K562 (cell line): Measurements from ENCODE around the gene MCC. TPM values are rescaled to one million over a fixed set of nuclear protein-coding genes. Genes with fewer than 3 reads are reported as not detected.

Experiments used
- ATAC-seq: fragments of 200-7000 bp; cut with Tn5 transposase; 3 replicates; pipeline ENCODE4 v1.9.1; 2020; ENCODE audit warnings: moderate library complexity
- BruUV-seq: library from RNA; stranded (reverse); fragments of 400-500 nt; replicated peaks from 2 replicates; lab custom pipeline; 2021; lab: Mats Ljungman, UMichigan
- CTCF ChIA-PET: fragments of 300-600 bp; formaldehyde crosslinking; extraction: SDS; loops from one replicate; lab custom pipeline; 2021; ENCODE audit warnings: low intra/inter-chr PET ratio; lab: Yijun Ruan, JAX
- POLR2A ChIA-PET: fragments of 300-600, 350-650 bp; sonication (Branson Sonifier 250); formaldehyde crosslinking; extraction: SDS; loops from one replicate; lab custom pipeline; 2021; ENCODE audit warnings: antibody characterized with exemption, inconsistent platforms; lab: Yijun Ruan, JAX
- DNase-seq, 4 experiments: peaks; one replicate each; pipeline versions ENCODE4 v3.0.0 to v3.0.0-alpha.2; 2011 to 2018; ENCODE audit warnings: low spot score in 3 of 4, mixed read lengths in 3 of 4; ENCODE audit errors: extremely low read depth in 1 of 4
- FAIRE-seq: peaks from 2 replicates; lab custom pipeline; 2011; peaks lifted over from hg19 to GRCh38; lab: Jason Lieb, UNC
- H2AFZ ChIP-seq: 2 replicates; pipeline ENCODE4 v1.6.0; 2011; ENCODE audit warnings: low read depth, low read length, control low read depth, inconsistent platforms
- H3K27ac ChIP-seq: fragments of 200-600 bp; 3 replicates; pipeline ENCODE4 v1.8.0; 2011; ENCODE audit warnings: low read depth, mild to moderate bottlenecking, control low read depth, inconsistent platforms, low read length, moderate library complexity, mixed read lengths; ENCODE audit errors: extremely low read depth
- H3K27me3 ChIP-seq, 2 experiments: fragments of 300-600 bp in 1 of 2; 2 replicates in 1 of 2; 3 replicates in 1 of 2; pipeline versions ENCODE4 v1.6.0 to v1.8.0; 2011; ENCODE audit warnings: inconsistent platforms in 2 of 2, low read length in 2 of 2, mild to moderate bottlenecking in 1 of 2, mixed read lengths in 1 of 2, moderate library complexity in 1 of 2; ENCODE audit not compliant: control insufficient read depth in 2 of 2, insufficient read depth in 2 of 2
- H3K36me3 ChIP-seq: fragments of 300-600 bp; 3 replicates; pipeline ENCODE4 v1.8.0; 2011; ENCODE audit warnings: mild to moderate bottlenecking, low read length, inconsistent platforms; ENCODE audit not compliant: control insufficient read depth, insufficient read depth
- H3K4me1 ChIP-seq, 2 experiments: fragments of 200-600 bp in 1 of 2; replicated peaks in 1 of 2; 2 replicates in 1 of 2; 3 replicates in 1 of 2; pipeline versions ENCODE4 v1.5.1 to v1.8.0; 2011; ENCODE audit warnings: inconsistent platforms in 2 of 2, low read length in 2 of 2, mild to moderate bottlenecking in 1 of 2, mixed read lengths in 1 of 2, moderate library complexity in 1 of 2; ENCODE audit not compliant: control insufficient read depth in 2 of 2, insufficient read depth in 2 of 2
- H3K4me2 ChIP-seq: 2 replicates; pipeline ENCODE4 v1.6.1; 2011; ENCODE audit warnings: low read length, control low read depth, inconsistent platforms, mixed read lengths; ENCODE audit not compliant: insufficient read depth
- H3K4me3 ChIP-seq: fragments of 200-600 bp; sonication (generic), shearing (Covaris generic); 2 replicates; pipeline ENCODE4 v1.5.1; 2016; ENCODE audit warnings: control low read depth, inconsistent platforms
- H3K79me2 ChIP-seq: fragments of 200-600 bp; 3 replicates; pipeline ENCODE4 v1.8.0; 2011; ENCODE audit warnings: low read length, inconsistent platforms; ENCODE audit not compliant: control insufficient read depth, insufficient read depth
- H3K9ac ChIP-seq, 2 experiments: 2 replicates each; pipeline versions ENCODE4 v1.6.0 to v1.6.1; 2011; ENCODE audit warnings: low read depth in 2 of 2, low read length in 2 of 2, control low read depth in 1 of 2, inconsistent platforms in 1 of 2, mild to moderate bottlenecking in 1 of 2, mixed read lengths in 1 of 2; ENCODE audit not compliant: insufficient read depth in 1 of 2
- H3K9me1 ChIP-seq: one replicate; pipeline ENCODE4 v1.6.0; 2011; ENCODE audit warnings: inconsistent platforms, mild to moderate bottlenecking, low read length, moderate library complexity; ENCODE audit not compliant: control insufficient read depth, insufficient read depth
- H3K9me3 ChIP-seq: replicated peaks from 2 replicates; pipeline ENCODE4 v1.5.1; 2011; ENCODE audit warnings: low read depth, low read length, inconsistent platforms; ENCODE audit not compliant: control insufficient read depth, insufficient read depth
- H4K20me1 ChIP-seq: replicated peaks from 2 replicates; pipeline ENCODE4 v1.6.1; 2011; ENCODE audit warnings: low read length, inconsistent platforms, mixed read lengths; ENCODE audit not compliant: control insufficient read depth, insufficient read depth
- BDP1 ChIP-seq: IDR thresholded peaks from 3 replicates; pipeline ENCODE4 v1.6.1; 2011; ENCODE audit not compliant: insufficient read length, insufficient read depth
- CCAR2 ChIP-seq: fragments of 200-400 bp; formaldehyde crosslinking; IDR thresholded peaks from 2 replicates; pipeline ENCODE4 v1.6.1; 2017; ENCODE audit warnings: mild to moderate bottlenecking, low read depth, low read length
- CCNT2 ChIP-seq: IDR thresholded peaks from 2 replicates; pipeline ENCODE4 v1.6.1; 2011; ENCODE audit warnings: borderline replicate concordance, low read depth, mild to moderate bottlenecking, moderate library complexity, mixed read lengths, low read length; ENCODE audit not compliant: insufficient read length; ENCODE audit errors: extremely low read depth
- GABPB2 ChIP-seq: fragments of 250-450 bp; sonication (Bioruptor Pico); conservative IDR thresholded peaks from 2 replicates; pipeline ENCODE4 v1.5.1; 2021; ENCODE audit warnings: mild to moderate bottlenecking
- NR3C1 ChIP-seq: sonication (generic); formaldehyde crosslinking; IDR thresholded peaks from 2 replicates; pipeline ENCODE4 v1.8.1; 2022; ENCODE audit warnings: missing genetic modification reagents
- SMAD3 ChIP-seq: fragments of 450-650 bp; formaldehyde crosslinking; conservative IDR thresholded peaks from 2 replicates; pipeline ENCODE4 v1.4.0; 2020; ENCODE audit warnings: mild to moderate bottlenecking
- YBX1 ChIP-seq: fragments of 450-650 bp; IDR thresholded peaks from 2 replicates; pipeline ENCODE4 v1.7.1; 2016; ENCODE audit warnings: mild to moderate bottlenecking
- ZNF316 ChIP-seq: fragments of 450-650 bp; IDR thresholded peaks from 2 replicates; pipeline ENCODE4 v1.6.1; 2016
- ZNF766 ChIP-seq: fragments of 200-800 bp; sonication (Bioruptor generic); conservative IDR thresholded peaks from 2 replicates; pipeline ENCODE4 v1.6.1; 2016; ENCODE audit warnings: missing genetic modification characterization, missing compliant biosample characterization
- ZNF77 ChIP-seq: fragments of 250-450 bp; sonication (Bioruptor Pico); IDR thresholded peaks from 2 replicates; pipeline ENCODE4 v1.5.0; 2020
- WGBS: fragments of 100-300 bp; shearing (Covaris generic); methylation state at CpG from one replicate; pipeline ENCODE4 v1.1.6; 2016; ENCODE audit warnings: low coverage, mixed read lengths; ENCODE audit not compliant: insufficient coverage; ENCODE audit errors: missing lambda C conversion rate; 5-methylcytosine and 5-hydroxymethylcytosine counted together
- in situ Hi-C: fragments of 300-500 bp; cut with MboI; formaldehyde crosslinking; loops from 4 replicates; pipeline ENCODE4 v1.15.0; 2018; ENCODE audit warnings: inconsistent platforms, mixed read lengths
- intact Hi-C: fragments of 100-400 bp; cut with micrococcal nuclease; formaldehyde crosslinking; loops from 2 replicates; pipeline ENCODE4 v1.14.2; 2022
- polyA plus RNA-seq, 8 experiments: library from polyadenylated mRNA; depleted of rRNA in 4 of 8; stranded (reverse) in 5 of 8; unstranded in 3 of 8; fragments of >200 nt; fragmentation: Nextera tagmentation in 2 of 8; fragmentation: Illumina TruSeq in 1 of 8; extraction: Ambion mirVana in 2 of 8; extraction: Trizol in 1 of 8; gene quantifications; 2 replicates each; pipeline versions ENCODE4 v1.2.1 to v1.2.3, GENCODE V29; 2011 to 2014; ENCODE audit warnings: inconsistent platforms in 1 of 8, missing spikeins in 1 of 8
- total RNA-seq, 7 experiments: library from RNA; depleted of rRNA in 6 of 7; stranded (reverse); fragments of >200 nt in 6 of 7; fragmentation: Illumina TruSeq in 2 of 7; extraction: Trizol in 2 of 7; gene quantifications; 2 replicates each; pipeline versions ENCODE4 v1.2.1 to v1.2.3, GENCODE V29; 2011 to 2021; ENCODE audit warnings: low replicate concordance in 1 of 7
- TF ChIP-seq, protein P1 (sequence below): fragments of 450-650 bp; IDR thresholded peaks from 2 replicates; pipeline ENCODE4 v1.6.1; 2018; ENCODE audit not compliant: partially characterized antibody
- TF ChIP-seq, protein P2 (sequence below): fragments of 450-650 bp; IDR thresholded peaks from 2 replicates; pipeline ENCODE4 v1.6.1; 2014; ENCODE audit warnings: low read depth, mild to moderate bottlenecking, moderate library complexity, borderline replicate concordance
- TF ChIP-seq, protein P3 (sequence below): fragments of 250-450 bp; sonication (Bioruptor Pico); IDR thresholded peaks from 2 replicates; pipeline ENCODE4 v1.5.0; 2021
- TF ChIP-seq, protein P4 (sequence below): fragments of 250-450 bp; sonication (Bioruptor Pico); IDR thresholded peaks from 2 replicates; pipeline ENCODE4 v1.8.0; 2022; ENCODE audit warnings: moderate library complexity, mild to moderate bottlenecking, inconsistent platforms

Gene MCC
- total and polyA plus RNA-seq, 9 of the 15 experiments (the other 6 are each of a cell fraction or from before 2014, with no cell fraction given) = 0.04 to 0.24 (median 0.06) TPM; not detected in 1

DNA sequence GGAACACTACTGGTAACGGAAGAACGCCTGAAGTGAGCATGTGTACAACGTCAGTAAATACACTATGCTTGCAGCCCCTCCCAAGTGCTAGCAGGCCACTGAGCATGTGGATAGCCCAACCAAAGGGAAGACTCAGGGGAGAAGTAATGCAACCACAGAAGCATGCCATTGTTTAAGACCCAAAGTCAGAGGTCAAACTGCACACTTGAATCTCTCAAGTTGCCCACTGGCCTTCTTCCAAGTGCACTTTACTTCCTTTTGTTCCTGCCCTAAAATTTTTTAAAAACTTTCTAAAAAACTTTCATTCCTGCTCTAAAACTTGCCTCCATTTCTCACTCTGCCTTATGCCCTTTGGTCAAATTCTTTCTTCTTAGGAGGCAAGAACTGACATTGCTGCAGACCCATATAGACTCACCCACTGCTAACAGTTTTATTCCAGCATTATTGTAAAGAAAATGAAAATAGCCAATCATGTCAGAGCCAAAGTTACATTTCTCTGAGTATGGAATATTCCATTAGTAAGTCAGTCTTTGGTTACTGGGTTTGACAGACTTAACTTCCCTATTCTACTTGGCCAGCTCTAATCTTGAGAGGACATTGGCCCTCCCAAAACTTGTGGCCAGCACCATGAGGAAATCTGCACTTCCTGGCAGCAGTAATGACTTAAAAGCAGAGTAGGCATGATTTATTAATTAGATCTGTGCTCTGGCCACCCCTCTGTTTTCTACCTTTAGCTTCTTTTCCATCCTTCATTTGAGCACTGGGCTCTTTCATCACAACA lies 130.4 kb downstream of the MCC start (continued):
- TF ChIP-seq, protein P1, sequence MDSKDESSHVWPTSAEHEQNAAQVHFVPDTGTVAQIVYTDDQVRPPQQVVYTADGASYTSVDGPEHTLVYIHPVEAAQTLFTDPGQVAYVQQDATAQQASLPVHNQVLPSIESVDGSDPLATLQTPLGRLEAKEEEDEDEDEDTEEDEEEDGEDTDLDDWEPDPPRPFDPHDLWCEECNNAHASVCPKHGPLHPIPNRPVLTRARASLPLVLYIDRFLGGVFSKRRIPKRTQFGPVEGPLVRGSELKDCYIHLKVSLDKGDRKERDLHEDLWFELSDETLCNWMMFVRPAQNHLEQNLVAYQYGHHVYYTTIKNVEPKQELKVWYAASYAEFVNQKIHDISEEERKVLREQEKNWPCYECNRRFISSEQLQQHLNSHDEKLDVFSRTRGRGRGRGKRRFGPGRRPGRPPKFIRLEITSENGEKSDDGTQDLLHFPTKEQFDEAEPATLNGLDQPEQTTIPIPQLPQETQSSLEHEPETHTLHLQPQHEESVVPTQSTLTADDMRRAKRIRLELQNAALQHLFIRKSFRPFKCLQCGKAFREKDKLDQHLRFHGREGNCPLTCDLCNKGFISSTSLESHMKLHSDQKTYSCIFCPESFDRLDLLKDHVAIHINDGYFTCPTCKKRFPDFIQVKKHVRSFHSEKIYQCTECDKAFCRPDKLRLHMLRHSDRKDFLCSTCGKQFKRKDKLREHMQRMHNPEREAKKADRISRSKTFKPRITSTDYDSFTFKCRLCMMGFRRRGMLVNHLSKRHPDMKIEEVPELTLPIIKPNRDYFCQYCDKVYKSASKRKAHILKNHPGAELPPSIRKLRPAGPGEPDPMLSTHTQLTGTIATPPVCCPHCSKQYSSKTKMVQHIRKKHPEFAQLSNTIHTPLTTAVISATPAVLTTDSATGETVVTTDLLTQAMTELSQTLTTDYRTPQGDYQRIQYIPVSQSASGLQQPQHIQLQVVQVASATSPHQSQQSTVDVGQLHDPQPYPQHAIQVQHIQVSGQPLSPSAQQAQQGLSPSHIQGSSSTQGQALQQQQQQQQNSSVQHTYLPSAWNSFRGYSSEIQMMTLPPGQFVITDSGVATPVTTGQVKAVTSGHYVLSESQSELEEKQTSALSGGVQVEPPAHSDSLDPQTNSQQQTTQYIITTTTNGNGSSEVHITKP = peak; percentile 53
- TF ChIP-seq, protein P2, sequence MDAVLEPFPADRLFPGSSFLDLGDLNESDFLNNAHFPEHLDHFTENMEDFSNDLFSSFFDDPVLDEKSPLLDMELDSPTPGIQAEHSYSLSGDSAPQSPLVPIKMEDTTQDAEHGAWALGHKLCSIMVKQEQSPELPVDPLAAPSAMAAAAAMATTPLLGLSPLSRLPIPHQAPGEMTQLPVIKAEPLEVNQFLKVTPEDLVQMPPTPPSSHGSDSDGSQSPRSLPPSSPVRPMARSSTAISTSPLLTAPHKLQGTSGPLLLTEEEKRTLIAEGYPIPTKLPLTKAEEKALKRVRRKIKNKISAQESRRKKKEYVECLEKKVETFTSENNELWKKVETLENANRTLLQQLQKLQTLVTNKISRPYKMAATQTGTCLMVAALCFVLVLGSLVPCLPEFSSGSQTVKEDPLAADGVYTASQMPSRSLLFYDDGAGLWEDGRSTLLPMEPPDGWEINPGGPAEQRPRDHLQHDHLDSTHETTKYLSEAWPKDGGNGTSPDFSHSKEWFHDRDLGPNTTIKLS = no peak

DNA sequence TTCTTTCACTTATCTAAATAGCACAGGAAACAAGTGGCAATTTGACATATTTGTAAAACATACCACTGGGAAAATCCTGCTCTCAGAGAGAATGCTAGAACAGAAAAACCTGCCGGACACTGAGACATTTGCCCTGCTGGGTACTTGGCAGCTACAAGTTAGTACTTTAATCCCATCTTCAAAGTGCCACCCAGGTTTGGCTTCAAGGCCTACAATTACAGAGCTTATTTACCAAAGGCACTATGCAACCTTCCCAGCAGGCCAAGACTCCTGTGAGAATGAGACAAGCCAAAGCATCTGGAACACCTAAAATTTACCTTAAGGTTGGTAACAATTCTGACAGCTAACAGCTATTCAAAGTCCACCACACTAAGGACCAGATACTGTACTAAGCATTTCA lies 131.8 kb downstream of the MCC start:
- Histone ChIP-seq H3K9me3 (no peaks in the 10 kb centered on the region), H3K9me1 (no peaks in the 10 kb centered on the region), H3K4me1 (no peaks in the 10 kb centered on the region), H3K36me3 (no peaks in the 10 kb centered on the region), H4K20me1 (no peaks in the 10 kb centered on the region), H3K4me3 (no peak overlapping the region), H3K79me2 (no peaks in the 10 kb centered on the region), H3K9ac (no peak overlapping the region), H3K27ac (no peak overlapping the region), H3K27me3 (no peaks in the 10 kb centered on the region), H3K4me2 (no peak overlapping the region), H2AFZ (no peak overlapping the region)
- POLR2A ChIA-PET = no interaction called here
- no peak for FAIRE-seq
- intact Hi-C loops (no loop called here), in situ Hi-C loops (no loop called here)
- CTCF ChIA-PET = no interaction called here
- no peak for ATAC-seq
- no peak for DNase-seq
- BruUV-seq = no TSS peak
- 13% methylated on average over 1 of the region's 1 CpG for WGBS
- TF ChIP-seq, protein P3, sequence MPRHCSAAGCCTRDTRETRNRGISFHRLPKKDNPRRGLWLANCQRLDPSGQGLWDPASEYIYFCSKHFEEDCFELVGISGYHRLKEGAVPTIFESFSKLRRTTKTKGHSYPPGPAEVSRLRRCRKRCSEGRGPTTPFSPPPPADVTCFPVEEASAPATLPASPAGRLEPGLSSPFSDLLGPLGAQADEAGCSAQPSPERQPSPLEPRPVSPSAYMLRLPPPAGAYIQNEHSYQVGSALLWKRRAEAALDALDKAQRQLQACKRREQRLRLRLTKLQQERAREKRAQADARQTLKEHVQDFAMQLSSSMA = no peak
- TF ChIP-seq CCAR2 = no peak
- TF ChIP-seq, protein P4, sequence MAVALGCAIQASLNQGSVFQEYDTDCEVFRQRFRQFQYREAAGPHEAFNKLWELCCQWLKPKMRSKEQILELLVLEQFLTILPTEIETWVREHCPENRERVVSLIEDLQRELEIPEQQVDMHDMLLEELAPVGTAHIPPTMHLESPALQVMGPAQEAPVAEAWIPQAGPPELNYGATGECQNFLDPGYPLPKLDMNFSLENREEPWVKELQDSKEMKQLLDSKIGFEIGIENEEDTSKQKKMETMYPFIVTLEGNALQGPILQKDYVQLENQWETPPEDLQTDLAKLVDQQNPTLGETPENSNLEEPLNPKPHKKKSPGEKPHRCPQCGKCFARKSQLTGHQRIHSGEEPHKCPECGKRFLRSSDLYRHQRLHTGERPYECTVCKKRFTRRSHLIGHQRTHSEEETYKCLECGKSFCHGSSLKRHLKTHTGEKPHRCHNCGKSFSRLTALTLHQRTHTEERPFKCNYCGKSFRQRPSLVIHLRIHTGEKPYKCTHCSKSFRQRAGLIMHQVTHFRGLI (CRISPR knock-in tag) = no peak
- no peak for TF ChIP-seq BDP1
- no peak for TF ChIP-seq YBX1
- TF ChIP-seq ZNF77 = no peak
- no peak for TF ChIP-seq GABPB2 (CRISPR knock-in tag)
- no peak for TF ChIP-seq ZNF316
- no peak for TF ChIP-seq ZNF766
- TF ChIP-seq CCNT2 = no peak
- no peak for TF ChIP-seq SMAD3 (CRISPR knock-in tag)
- no peak for TF ChIP-seq NR3C1 (CRISPR knock-in tag)
